AG04449 (cell line): Measurements from ENCODE around the gene ELMO2.
A peak's percentile ranks its signal among the peaks of the same experiment; 100 is the strongest.

Experiments
- CTCF ChIA-PET: fragments of 350-600 bp; formaldehyde crosslinking; extraction: SDS; loops from one replicate; lab custom pipeline; 2021; ENCODE audit warnings: antibody characterized with exemption; lab: Yijun Ruan, JAX
- POLR2A ChIA-PET: fragments of 400-600, 350-600 bp; formaldehyde crosslinking; extraction: SDS; loops from one replicate; lab custom pipeline; 2020; ENCODE audit warnings: antibody characterized with exemption, inconsistent platforms; lab: Yijun Ruan, JAX
- DNase-seq: peaks from one replicate; pipeline ENCODE4 v3.0.0-alpha.2; 2010; ENCODE audit warnings: low read depth, low spot score
- H3K4me3 ChIP-seq: 2 replicates; pipeline ENCODE4 v1.5.1; 2011; ENCODE audit warnings: low read depth, mild to moderate bottlenecking, control low read depth, low read length
- TF ChIP-seq, protein P1 (sequence below): IDR thresholded peaks from one replicate; pipeline ENCODE4 v1.5.1; 2011; ENCODE audit warnings: mild to moderate bottlenecking, moderate library complexity, low read length, control low read depth, inconsistent platforms; ENCODE audit not compliant: insufficient read depth; ENCODE audit errors: missing control alignments

ELMO2 gene

DNA sequence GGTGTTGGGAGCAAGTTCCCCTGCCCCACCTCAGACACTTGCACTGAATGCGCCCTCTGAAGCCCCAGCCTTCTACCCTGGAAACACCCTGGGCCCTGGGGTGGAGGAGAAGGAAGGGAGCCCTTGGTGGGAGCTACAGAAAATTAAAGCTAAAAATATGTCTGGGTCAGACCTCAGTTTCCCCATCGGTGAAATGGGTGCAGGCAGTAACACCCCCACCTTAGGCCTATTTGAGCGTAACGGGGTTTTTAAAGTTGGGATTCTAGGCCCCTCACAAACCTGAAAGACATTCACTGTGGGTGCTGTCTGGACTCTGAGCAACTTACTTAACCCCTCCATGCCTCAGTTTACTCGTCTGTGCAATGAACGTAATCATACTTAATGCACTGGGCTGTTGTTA, 78.9 kb downstream of the ELMO2 start:
- DNase-seq, result no peak
- ChIA-PET POLR2A (no interaction called here), CTCF (interaction anchor here (1.7 to 2.4 kb wide), 3 partner anchors 9 to 21 kb away, joined by 3 to 6 read pairs (median 6); no protein-coding TSS in a partner anchor)
- TF ChIP-seq, protein P1, sequence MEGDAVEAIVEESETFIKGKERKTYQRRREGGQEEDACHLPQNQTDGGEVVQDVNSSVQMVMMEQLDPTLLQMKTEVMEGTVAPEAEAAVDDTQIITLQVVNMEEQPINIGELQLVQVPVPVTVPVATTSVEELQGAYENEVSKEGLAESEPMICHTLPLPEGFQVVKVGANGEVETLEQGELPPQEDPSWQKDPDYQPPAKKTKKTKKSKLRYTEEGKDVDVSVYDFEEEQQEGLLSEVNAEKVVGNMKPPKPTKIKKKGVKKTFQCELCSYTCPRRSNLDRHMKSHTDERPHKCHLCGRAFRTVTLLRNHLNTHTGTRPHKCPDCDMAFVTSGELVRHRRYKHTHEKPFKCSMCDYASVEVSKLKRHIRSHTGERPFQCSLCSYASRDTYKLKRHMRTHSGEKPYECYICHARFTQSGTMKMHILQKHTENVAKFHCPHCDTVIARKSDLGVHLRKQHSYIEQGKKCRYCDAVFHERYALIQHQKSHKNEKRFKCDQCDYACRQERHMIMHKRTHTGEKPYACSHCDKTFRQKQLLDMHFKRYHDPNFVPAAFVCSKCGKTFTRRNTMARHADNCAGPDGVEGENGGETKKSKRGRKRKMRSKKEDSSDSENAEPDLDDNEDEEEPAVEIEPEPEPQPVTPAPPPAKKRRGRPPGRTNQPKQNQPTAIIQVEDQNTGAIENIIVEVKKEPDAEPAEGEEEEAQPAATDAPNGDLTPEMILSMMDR, result no peak
- no peak overlapping the region for H3K4me3 ChIP-seq

DNA sequence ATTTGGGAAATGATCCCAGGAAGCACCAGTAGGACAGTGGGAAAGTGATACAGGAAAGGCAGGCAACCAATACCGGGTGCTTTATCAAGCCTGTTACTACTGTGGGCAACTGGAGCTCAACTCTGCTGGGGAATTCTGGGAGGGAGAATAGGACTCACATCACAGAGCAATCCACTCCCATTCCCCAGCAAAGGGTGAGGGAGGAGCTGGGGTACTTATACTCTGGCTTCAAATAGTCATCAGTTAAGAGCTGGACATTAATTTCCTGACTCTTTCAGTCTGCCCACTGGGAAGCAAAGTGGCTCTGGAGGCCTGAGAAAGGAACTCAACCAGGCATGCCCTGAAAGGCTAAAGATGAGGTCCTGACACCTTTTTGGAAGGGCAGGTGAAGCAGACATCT, 80.6 kb downstream of the ELMO2 start:
- no peak for DNase-seq
- H3K4me3 ChIP-seq, result no peak overlapping the region
- ChIA-PET POLR2A (no interaction called here), CTCF (interaction anchor here (1.7 to 2.4 kb wide), 4 partner anchors 11 to 193 kb away, joined by 3 to 6 read pairs (median 5); no protein-coding TSS in a partner anchor)
- TF ChIP-seq, protein P1, result no peak

DNA sequence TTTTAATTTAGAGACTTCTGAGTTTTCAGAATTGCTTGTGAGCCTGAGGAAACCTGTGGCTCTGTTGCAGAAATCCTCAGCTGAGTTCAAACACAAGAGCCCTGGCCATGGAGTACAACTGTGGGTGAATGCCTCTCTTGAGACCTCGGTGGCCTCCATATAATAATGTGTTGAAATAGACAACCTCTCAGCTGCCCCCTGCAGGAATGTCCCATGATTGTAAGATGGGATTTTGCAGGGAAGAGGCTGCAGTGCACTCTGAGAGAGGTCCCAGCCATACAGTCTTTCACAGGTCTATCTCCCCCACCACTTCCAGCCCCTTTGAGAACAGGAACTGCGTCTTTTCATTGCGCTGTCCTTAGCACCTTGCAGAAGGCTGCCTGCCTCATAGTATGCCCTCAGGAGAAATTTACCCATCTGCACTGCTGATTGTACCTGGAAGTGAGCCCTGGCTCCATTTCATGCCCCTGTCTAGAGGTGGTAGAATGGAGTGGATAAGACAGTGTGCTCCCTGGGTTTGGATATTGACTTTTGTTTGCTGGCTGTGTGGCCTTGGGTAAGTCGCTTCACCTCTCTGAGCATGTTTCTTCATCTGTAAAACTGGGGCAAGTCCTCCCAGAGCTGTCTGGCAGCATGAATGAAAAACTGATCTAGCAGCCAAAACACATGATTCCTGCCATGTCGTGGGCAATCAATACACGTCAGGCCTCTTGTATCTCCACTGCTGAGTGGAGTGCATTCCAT, 81.3 kb downstream of the ELMO2 start:
- CTCF ChIA-PET, result interaction anchor here (1.0 to 2.4 kb wide), 3 partner anchors 9 to 192 kb away, joined by 3 to 6 read pairs (median 4); no protein-coding TSS in a partner anchor
- no peak overlapping the region for H3K4me3 ChIP-seq
- no peak for DNase-seq
- TF ChIP-seq, protein P1, result peak; percentile 36
- POLR2A ChIA-PET, result no interaction called here

DNA sequence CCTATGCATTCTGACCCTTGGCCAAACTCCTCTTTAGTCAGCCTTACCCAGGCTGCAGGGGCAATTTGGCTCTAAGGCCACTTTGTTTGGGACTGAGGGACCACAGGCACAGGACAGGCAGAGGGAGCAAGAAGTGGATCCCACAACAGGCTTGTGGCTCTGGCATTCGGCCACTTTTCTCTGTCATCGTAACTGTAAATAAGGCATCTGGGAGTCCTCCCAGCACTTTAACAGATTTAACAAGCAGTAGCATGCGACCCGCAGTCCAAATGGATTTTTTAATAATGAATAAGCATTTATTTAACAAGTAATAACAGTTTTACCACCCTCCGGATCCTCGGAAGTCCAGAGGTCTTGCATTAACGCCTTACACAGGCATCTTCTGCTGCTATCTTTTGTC, 82.0 kb downstream of the ELMO2 start:
- TF ChIP-seq, protein P1, result no peak
- no peak overlapping the region for H3K4me3 ChIP-seq
- ChIA-PET POLR2A (no interaction called here), CTCF (interaction anchor here (1.0 kb wide), 1 partner anchor 10 kb away, joined by 3 read pairs; no protein-coding TSS in a partner anchor)
- no peak for DNase-seq

DNA sequence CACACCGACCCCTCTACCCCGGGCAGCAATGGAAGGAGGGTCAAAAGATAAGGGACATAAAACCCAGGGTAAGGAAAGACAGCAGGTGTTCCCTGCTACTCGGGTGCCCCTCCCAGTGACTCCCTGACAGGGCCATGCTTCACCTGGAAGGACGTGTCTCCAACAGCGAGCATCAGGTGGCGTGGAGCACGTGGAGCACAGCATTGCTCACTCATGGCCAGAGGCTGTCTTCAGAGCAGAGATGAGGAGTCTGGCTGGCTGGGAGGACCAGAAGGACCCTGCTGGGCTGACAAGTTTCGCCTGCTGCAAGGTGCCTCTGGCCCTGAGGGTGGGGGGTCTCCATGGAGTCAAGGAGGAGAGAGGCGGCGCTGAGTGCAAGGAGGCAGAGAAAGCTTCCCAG, 82.9 kb downstream of the ELMO2 start:
- no peak for DNase-seq
- CTCF ChIA-PET, result interaction anchor here (0.9 kb wide), 1 partner anchor 9 kb away, joined by 3 read pairs; no protein-coding TSS in a partner anchor
- H3K4me3 ChIP-seq, result no peak overlapping the region
- TF ChIP-seq, protein P1, result no peak
- POLR2A ChIA-PET, result interaction anchor here (0.5 kb wide), 1 partner anchor 210 kb away, joined by 4 read pairs; no protein-coding TSS in a partner anchor

DNA sequence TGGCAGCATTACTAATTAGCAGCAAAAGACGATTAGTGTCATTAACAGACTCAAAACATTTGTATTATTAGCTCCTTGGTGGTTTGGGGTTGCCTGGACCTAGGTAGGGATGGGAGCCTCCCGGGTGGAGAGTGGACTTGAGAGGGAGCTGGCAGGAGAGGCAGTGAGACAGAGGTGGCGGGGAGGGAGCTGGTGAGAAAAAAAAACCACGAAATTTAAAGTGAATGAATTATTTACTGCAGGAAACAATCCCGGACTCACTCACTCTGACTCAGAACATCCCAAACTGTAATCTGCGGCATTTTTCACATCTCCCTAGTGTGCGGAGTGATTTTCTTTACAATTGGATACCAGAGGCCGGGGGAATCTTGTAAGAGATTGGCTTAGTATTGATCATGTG, 83.8 kb downstream of the ELMO2 start:
- ChIA-PET POLR2A (no interaction called here), CTCF (interaction anchor here (0.9 kb wide), 1 partner anchor 10 kb away, joined by 3 read pairs; no protein-coding TSS in a partner anchor)
- TF ChIP-seq, protein P1, result no peak
- DNase-seq, result no peak
- no peak overlapping the region for H3K4me3 ChIP-seq
